IMR-90 (cell line): ENCODE results near the gene TMEM200C. TPM values are rescaled to one million over a fixed set of nuclear protein-coding genes. Genes with fewer than 3 reads are reported as not detected.

ENCODE experiments used
- ATAC-seq: fragments of 200-7000 bp; cut with Tn5 transposase; 2 replicates; pipeline ENCODE4 v1.9.1; 2020; ENCODE audit warnings: low read depth, mild to moderate bottlenecking, moderate library complexity
- BruUV-seq: library from RNA; stranded (reverse); fragments of 400-500 nt; replicated peaks from 2 replicates; lab custom pipeline; 2021; lab: Mats Ljungman, UMichigan
- CTCF ChIA-PET: fragments of 300-600 bp; formaldehyde crosslinking; extraction: SDS; loops from one replicate; lab custom pipeline; 2021; ENCODE audit warnings: antibody characterized with exemption; lab: Yijun Ruan, JAX
- POLR2A ChIA-PET: fragments of 300-600 bp; sonication (Branson Sonifier 250); formaldehyde crosslinking; loops from one replicate; lab custom pipeline; 2022; ENCODE audit warnings: antibody characterized with exemption; ENCODE audit not compliant: unreplicated experiment; lab: Charles Lee
- DNase-seq: peaks from one replicate; pipeline ENCODE4 v3.0.0; 2013
- H2AFZ ChIP-seq: replicated peaks from 2 replicates; pipeline ENCODE3; 2013; ENCODE audit warnings: low read length, mild to moderate bottlenecking; ENCODE audit not compliant: poor library complexity
- H2AK5ac ChIP-seq: 2 replicates; pipeline ENCODE4 v1.6.1; 2013; ENCODE audit warnings: low read depth, low read length, inconsistent platforms
- H2AK9ac ChIP-seq: replicated peaks from 2 replicates; pipeline ENCODE3; 2013; ENCODE audit warnings: mild to moderate bottlenecking, low read depth, low read length, moderate library complexity; ENCODE audit not compliant: poor library complexity
- H2BK120ac ChIP-seq: 2 replicates; pipeline ENCODE4 v1.6.1; 2013; ENCODE audit warnings: low read depth, low read length, inconsistent platforms
- H2BK15ac ChIP-seq: 3 replicates; pipeline ENCODE4 v1.6.1; 2013; ENCODE audit warnings: low read depth, low read length, inconsistent platforms
- H2BK20ac ChIP-seq: 2 replicates; pipeline ENCODE4 v1.6.1; 2013; ENCODE audit warnings: low read depth, mild to moderate bottlenecking, inconsistent platforms, low read length, moderate library complexity
- H2BK5ac ChIP-seq: 2 replicates; pipeline ENCODE4 v1.6.1; 2013; ENCODE audit warnings: mild to moderate bottlenecking, low read depth, low read length, inconsistent platforms; ENCODE audit not compliant: poor library complexity, severe bottlenecking
- H3K14ac ChIP-seq: replicated peaks from 2 replicates; pipeline ENCODE4 v1.6.1; 2013; ENCODE audit warnings: low read depth, low read length, inconsistent platforms
- H3K18ac ChIP-seq: 2 replicates; pipeline ENCODE4 v1.6.1; 2013; ENCODE audit warnings: low read depth, low read length, control low read depth
- H3K23ac ChIP-seq: 2 replicates; pipeline ENCODE4 v1.6.1; 2013; ENCODE audit warnings: low read depth, low read length, inconsistent platforms
- H3K27ac ChIP-seq: 2 replicates; pipeline ENCODE4 v1.5.1; 2013; ENCODE audit warnings: mild to moderate bottlenecking, control low read depth, low read length; ENCODE audit not compliant: insufficient read depth
- H3K27me3 ChIP-seq: 2 replicates; pipeline ENCODE4 v1.6.1; 2013; ENCODE audit warnings: low read length; ENCODE audit not compliant: control insufficient read depth, insufficient read depth
- H3K36me3 ChIP-seq: 2 replicates; pipeline ENCODE4 v1.6.1; 2013; ENCODE audit warnings: low read length, mixed read lengths; ENCODE audit not compliant: control insufficient read depth, insufficient read depth
- H3K4ac ChIP-seq: 2 replicates; pipeline ENCODE4 v1.6.1; 2013; ENCODE audit warnings: low read depth, low read length, inconsistent platforms
- H3K4me1 ChIP-seq: 2 replicates; pipeline ENCODE4 v1.6.1; 2013; ENCODE audit warnings: low read length, mixed read lengths; ENCODE audit not compliant: control insufficient read depth, insufficient read depth
- H3K4me2 ChIP-seq: 2 replicates; pipeline ENCODE4 v1.6.1; 2013; ENCODE audit warnings: low read depth, mild to moderate bottlenecking, control low read depth, low read length, moderate library complexity
- H3K4me3 ChIP-seq: 2 replicates; pipeline ENCODE4 v1.5.1; 2013; ENCODE audit warnings: low read depth, mild to moderate bottlenecking, control low read depth, low read length, moderate library complexity; ENCODE audit not compliant: insufficient read depth
- H3K56ac ChIP-seq: 2 replicates; pipeline ENCODE4 v1.6.1; 2013; ENCODE audit warnings: low read length, inconsistent platforms; ENCODE audit not compliant: insufficient read depth; ENCODE audit errors: extremely low read depth
- H3K79me1 ChIP-seq, 2 experiments: 2 replicates each; pipeline ENCODE4 v1.6.1; 2013; ENCODE audit warnings: low read length in 2 of 2, inconsistent platforms in 1 of 2, low read depth in 1 of 2
- H3K9ac ChIP-seq: 2 replicates; pipeline ENCODE4 v1.6.1; 2013; ENCODE audit warnings: low read depth, low read length, control low read depth
- H3K9me1 ChIP-seq: 2 replicates; pipeline ENCODE4 v1.6.1; 2013; ENCODE audit warnings: low read length, inconsistent platforms; ENCODE audit not compliant: insufficient read depth
- H3K9me3 ChIP-seq: 2 replicates; pipeline ENCODE4 v1.6.1; 2013; ENCODE audit warnings: low read length; ENCODE audit not compliant: control insufficient read depth, insufficient read depth
- H4K20me1 ChIP-seq: 2 replicates; pipeline ENCODE4 v1.6.1; 2013; ENCODE audit warnings: low read length, inconsistent platforms; ENCODE audit not compliant: insufficient read depth
- H4K5ac ChIP-seq: 2 replicates; pipeline ENCODE4 v1.6.1; 2013; ENCODE audit warnings: mild to moderate bottlenecking, low read depth, low read length, control low read depth
- H4K8ac ChIP-seq, 2 experiments: 2 replicates each; pipeline ENCODE4 v1.6.1; 2013; ENCODE audit warnings: low read depth in 2 of 2, low read length in 2 of 2, control low read depth in 1 of 2, inconsistent platforms in 1 of 2
- H4K91ac ChIP-seq: 2 replicates; pipeline ENCODE4 v1.6.1; 2013; ENCODE audit warnings: low read depth, low read length, inconsistent platforms; ENCODE audit not compliant: insufficient read depth
- CEBPB ChIP-seq: IDR thresholded peaks from 2 replicates; pipeline ENCODE4 v1.6.1; 2012; ENCODE audit warnings: low read depth, low read length, improper control_type of control experiment
- CHD1 ChIP-seq: IDR thresholded peaks from 2 replicates; pipeline ENCODE4 v1.6.1; 2012; ENCODE audit warnings: low read depth, low read length, improper control_type of control experiment
- FOS ChIP-seq: fragments of 150-350 bp; IDR thresholded peaks from 2 replicates; pipeline ENCODE4 v1.6.1; 2016; ENCODE audit warnings: low read depth, low read length
- MAFK ChIP-seq: IDR thresholded peaks from 2 replicates; pipeline ENCODE4 v1.6.1; 2012; ENCODE audit warnings: low read depth, low read length, improper control_type of control experiment
- NFE2L2 ChIP-seq: fragments of 150-350 bp; IDR thresholded peaks from 2 replicates; pipeline ENCODE4 v1.6.1; 2016; ENCODE audit warnings: low read depth, mild to moderate bottlenecking, low read length
- RAD21 ChIP-seq: IDR thresholded peaks from 2 replicates; pipeline ENCODE4 v1.6.1; 2012; ENCODE audit warnings: low read length, improper control_type of control experiment
- RCOR1 ChIP-seq: IDR thresholded peaks from 2 replicates; pipeline ENCODE4 v1.6.1; 2012; ENCODE audit warnings: mild to moderate bottlenecking, low read length, improper control_type of control experiment; ENCODE audit not compliant: insufficient replicate concordance
- SMC3 ChIP-seq: fragments of 150-350 bp; IDR thresholded peaks from 2 replicates; pipeline ENCODE4 v1.6.1; 2016; ENCODE audit warnings: low read depth, mild to moderate bottlenecking, antibody characterized with exemption, low read length, moderate library complexity
- WGBS, 2 experiments: methylation state at CpG; one replicate each; pipeline versions ENCODE4 v1.1.5 to v1.1.7; 2013; ENCODE audit warnings: missing lambda C conversion rate in 2 of 2; ENCODE audit not compliant: insufficient read length in 1 of 2; ENCODE audit errors: extremely low coverage in 2 of 2; 5-methylcytosine and 5-hydroxymethylcytosine counted together
- dilution Hi-C: fragments of 300-500 bp; cut with HindIII; formaldehyde crosslinking; loops from one replicate; pipeline ENCODE4 v1.14.3; 2018; ENCODE audit warnings: low sequenced_read_pairs; ENCODE audit not compliant: unreplicated experiment
- in situ Hi-C: fragments of 300-500 bp; cut with MboI; formaldehyde crosslinking; loops from 3 replicates; pipeline ENCODE4 v1.14.3; 2019; ENCODE audit warnings: low sequenced_read_pairs, inconsistent platforms, mixed read lengths
- intact Hi-C: fragments of 100-400 bp; cut with micrococcal nuclease; formaldehyde crosslinking; loops from 2 replicates; pipeline ENCODE4 v1.10.0; 2022
- polyA plus RNA-seq, 3 experiments: library from polyadenylated mRNA; depleted of rRNA; stranded (reverse); fragments of >200 nt; gene quantifications; 2 replicates each; pipeline ENCODE4 v1.2.3, GENCODE V29; 2012; ENCODE audit warnings: low replicate concordance in 1 of 3
- total RNA-seq: library from RNA; depleted of rRNA; stranded (reverse); fragments of >200 nt; gene quantifications from 2 replicates; pipeline ENCODE4 v1.2.3, GENCODE V29; 2012
- TF ChIP-seq, protein P1 (sequence below): conservative IDR thresholded peaks from 2 replicates; pipeline ENCODE4 v1.5.1; 2012; ENCODE audit warnings: mild to moderate bottlenecking, low read depth, low read length, improper control_type of control experiment
- TF ChIP-seq, protein P2 (sequence below): fragments of 150-350 bp; IDR thresholded peaks from 2 replicates; pipeline ENCODE4 v1.6.1; 2016; ENCODE audit warnings: low read depth, mild to moderate bottlenecking, low read length, moderate library complexity, borderline replicate concordance

The TMEM200C gene
- total and polyA plus RNA-seq, 2 of the 4 experiments (the other 2 are of a cell fraction), result 1.4 to 2.5 TPM

DNA sequence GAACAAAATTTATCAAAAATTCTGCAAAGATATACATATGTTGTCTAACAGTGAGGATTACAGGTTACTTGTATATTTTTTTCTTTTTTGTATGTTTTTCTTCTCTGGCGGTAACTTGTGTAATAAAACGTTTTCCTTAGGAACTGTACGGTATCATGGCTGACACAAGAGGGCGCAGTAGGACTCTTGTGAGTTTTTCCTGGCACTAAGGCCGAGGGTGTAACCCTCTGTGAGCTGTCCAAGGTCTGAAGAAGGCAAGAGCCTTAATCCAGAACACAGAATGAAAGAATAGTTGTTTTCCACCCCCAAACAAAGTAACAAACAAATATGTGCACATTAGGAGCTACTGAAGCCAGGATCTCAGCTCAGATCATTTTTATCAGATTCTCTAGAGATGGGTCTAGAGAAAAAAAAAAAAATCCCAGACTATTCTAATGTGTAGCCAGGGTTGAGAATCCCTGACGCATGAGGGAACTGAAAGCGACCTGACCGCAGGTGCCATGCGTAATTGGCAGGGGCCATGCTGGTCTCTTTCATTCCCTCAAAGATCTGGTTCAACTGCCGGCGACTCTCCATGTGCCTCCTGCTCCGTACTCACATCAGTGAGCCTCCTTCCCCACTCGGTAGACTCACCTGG lies 27.0 kb downstream of the TMEM200C start:
- Histone ChIP-seq H2BK120ac (no peak overlapping the region), H3K9ac (no peak overlapping the region), H4K20me1 (no peaks in the 10 kb centered on the region), H3K36me3 (no peaks in the 10 kb centered on the region), H3K27ac (no peak overlapping the region), H3K4me1 (no peaks in the 10 kb centered on the region), H2AK9ac (no peak overlapping the region), H3K27me3 (no peaks in the 10 kb centered on the region; the same call in 1 of the 2 replicates), H2BK15ac (no peak overlapping the region), H3K18ac (no peak overlapping the region), H2BK5ac (no peak overlapping the region), H4K5ac (no peak overlapping the region), H2AK5ac (no peak overlapping the region), H2BK20ac (no peak overlapping the region), H3K23ac (no peak overlapping the region), H3K56ac (no peak overlapping the region), H3K9me3 (no peaks in the 10 kb centered on the region), H3K4ac (no peak overlapping the region), H3K79me1 (no peaks in the 10 kb centered on the region), H3K14ac (no peak overlapping the region), H3K4me3 (no peak overlapping the region), H3K9me1 (no peaks in the 10 kb centered on the region), H4K91ac (no peak overlapping the region), H3K4me2 (no peak overlapping the region), H2AFZ (no peak overlapping the region), H4K8ac (no peak overlapping the region)
- intact Hi-C loops, result loop anchor here (1.0 kb wide), 2 partner anchors 614 to 654 kb away; no protein-coding TSS in a partner anchor
- ChIA-PET CTCF (interaction anchor here (0.6 to 1.0 kb wide), 6 partner anchors 9 to 660 kb away, joined by 3 to 8 read pairs (median 3); no protein-coding TSS in a partner anchor), POLR2A (no interaction called here)
- dilution Hi-C loops, result no loop called here
- in situ Hi-C loops, result loop anchor here (25.0 kb wide), 1 partner anchor 644 kb away; no protein-coding TSS in a partner anchor
- BruUV-seq, result no TSS peak
- no peak for TF ChIP-seq FOS
- TF ChIP-seq SMC3, result peak; percentile 91
- TF ChIP-seq, protein P1, sequence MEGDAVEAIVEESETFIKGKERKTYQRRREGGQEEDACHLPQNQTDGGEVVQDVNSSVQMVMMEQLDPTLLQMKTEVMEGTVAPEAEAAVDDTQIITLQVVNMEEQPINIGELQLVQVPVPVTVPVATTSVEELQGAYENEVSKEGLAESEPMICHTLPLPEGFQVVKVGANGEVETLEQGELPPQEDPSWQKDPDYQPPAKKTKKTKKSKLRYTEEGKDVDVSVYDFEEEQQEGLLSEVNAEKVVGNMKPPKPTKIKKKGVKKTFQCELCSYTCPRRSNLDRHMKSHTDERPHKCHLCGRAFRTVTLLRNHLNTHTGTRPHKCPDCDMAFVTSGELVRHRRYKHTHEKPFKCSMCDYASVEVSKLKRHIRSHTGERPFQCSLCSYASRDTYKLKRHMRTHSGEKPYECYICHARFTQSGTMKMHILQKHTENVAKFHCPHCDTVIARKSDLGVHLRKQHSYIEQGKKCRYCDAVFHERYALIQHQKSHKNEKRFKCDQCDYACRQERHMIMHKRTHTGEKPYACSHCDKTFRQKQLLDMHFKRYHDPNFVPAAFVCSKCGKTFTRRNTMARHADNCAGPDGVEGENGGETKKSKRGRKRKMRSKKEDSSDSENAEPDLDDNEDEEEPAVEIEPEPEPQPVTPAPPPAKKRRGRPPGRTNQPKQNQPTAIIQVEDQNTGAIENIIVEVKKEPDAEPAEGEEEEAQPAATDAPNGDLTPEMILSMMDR, result peak; percentile 96
- TF ChIP-seq RAD21, result peak; percentile 90
- TF ChIP-seq MAFK, result no peak
- peak; percentile 60 for TF ChIP-seq CEBPB
- TF ChIP-seq CHD1, result no peak
- TF ChIP-seq, protein P2, sequence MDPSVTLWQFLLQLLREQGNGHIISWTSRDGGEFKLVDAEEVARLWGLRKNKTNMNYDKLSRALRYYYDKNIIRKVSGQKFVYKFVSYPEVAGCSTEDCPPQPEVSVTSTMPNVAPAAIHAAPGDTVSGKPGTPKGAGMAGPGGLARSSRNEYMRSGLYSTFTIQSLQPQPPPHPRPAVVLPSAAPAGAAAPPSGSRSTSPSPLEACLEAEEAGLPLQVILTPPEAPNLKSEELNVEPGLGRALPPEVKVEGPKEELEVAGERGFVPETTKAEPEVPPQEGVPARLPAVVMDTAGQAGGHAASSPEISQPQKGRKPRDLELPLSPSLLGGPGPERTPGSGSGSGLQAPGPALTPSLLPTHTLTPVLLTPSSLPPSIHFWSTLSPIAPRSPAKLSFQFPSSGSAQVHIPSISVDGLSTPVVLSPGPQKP, result no peak
- TF ChIP-seq NFE2L2, result no peak
- peak; percentile 83 for TF ChIP-seq RCOR1
- DNase-seq (peak; percentile 88), ATAC-seq (peak; percentile 99)
- 72% methylated on average over 7 of the region's 13 CpGs; no CpG with 5 or more reads in 1 of the 2 experiments for WGBS, 2 experiments
